DMS53 treated with DMSO at 0.1 percent for 48 hours (cell line): ENCODE data around the gene DCAKD.
"Not testable (repeated sequence)": the region's sequence is repeated elsewhere in the genome, so short reads cannot be mapped to it uniquely, and the experiment has no call there.

Source experiments
- DNase-seq: peaks from one replicate; lab custom pipeline; 2025; ENCODE audit not compliant: unreplicated experiment; lab: John Stamatoyannopoulos, UW

Gene DCAKD

DNA sequence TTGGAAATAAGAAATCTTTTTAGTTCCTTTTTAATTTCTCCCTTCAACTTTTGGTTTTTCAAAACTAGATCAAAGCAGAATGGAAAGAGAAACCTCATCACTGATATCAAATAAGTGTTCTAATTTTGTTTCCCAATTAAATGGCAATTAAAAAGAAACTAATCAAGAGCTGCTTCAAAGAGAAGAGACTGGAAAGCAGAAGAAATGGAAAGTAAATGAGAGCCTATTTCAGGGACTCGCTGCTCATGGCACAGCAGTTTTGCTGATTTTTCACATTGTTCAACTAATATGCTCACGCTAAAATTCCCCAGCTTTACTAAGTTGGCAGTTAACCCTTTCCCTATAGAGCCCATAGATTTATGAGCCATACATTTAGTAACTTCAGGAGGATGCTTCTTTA is 16.2 kb upstream of the DCAKD start:
- no peak for DNase-seq

GRCh38 chr17:45063198-45063597 is 11.8 kb upstream of the DCAKD start:
- no peak for DNase-seq

- DNase-seq, result no peak
These were observed 10.3 kb upstream of the DCAKD start for GRCh38 chr17:45061606-45062205.

GRCh38 chr17:45060797-45061605 is 9.6 kb upstream of the DCAKD start, which contains the start of gene NMT1:
NMT1 (plus strand) TSS chr17:45061317; CDS start chr17:45061330, 13 bp downstream.
- DNase-seq, result peak; percentile 99

- DNase-seq, result no peak
These were observed 9.0 kb upstream of the DCAKD start for GRCh38 chr17:45060382-45060796.

DNA sequence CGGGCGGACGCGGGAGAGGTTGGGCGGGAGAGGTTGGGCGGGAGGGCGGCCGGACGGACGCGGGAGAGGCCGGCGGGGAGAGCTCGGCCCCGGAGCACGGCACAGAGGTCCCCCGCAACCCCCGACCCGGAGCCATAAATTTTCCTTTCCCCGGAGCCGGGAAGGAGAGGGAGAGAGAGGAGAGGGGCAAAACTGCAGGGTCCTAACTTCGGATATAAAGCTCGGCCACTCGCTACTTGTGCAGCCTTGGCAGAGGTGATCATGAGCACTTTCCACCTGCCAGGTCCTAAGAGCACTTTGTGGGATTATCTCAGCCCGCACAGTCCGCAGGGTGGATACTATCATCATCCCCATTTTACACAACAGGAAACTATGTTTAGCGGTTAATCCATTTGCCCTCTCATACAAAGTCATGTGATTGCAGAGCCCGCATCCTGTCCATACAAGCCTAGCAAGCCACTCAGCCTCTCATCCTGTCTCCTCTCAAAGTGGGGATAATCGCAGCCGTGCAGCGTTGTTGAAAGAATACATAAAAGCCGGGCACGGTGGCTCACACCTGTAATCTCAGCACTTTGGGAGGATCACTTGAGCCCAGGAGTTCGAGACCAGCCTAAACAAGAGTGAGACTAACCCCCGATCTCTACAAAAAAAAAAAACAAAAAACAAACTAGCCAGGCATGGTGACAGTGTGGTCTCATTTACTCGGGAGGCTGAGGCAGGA is 780 bp upstream of the DCAKD start:
- peak; percentile 74 for DNase-seq

DNA sequence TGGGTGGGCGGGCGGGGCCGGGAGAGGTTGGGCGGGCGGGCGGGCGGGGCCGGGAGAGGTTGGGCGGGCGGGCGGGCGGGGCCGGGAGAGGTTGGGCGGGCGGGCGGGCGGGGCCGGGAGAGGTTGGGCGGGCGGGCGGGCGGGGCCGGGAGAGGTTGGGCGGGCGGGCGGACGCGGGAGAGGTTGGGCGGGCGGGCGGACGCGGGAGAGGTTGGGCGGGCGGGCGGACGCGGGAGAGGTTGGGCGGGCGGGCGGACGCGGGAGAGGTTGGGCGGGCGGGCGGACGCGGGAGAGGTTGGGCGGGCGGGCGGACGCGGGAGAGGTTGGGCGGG is 254 bp upstream of the DCAKD start:
- not testable (repeated sequence) for DNase-seq

- DNase-seq, result peak; percentile 29
These were observed 862 bp downstream of the DCAKD start for GRCh38 chr17:45050481-45051059.

DNA sequence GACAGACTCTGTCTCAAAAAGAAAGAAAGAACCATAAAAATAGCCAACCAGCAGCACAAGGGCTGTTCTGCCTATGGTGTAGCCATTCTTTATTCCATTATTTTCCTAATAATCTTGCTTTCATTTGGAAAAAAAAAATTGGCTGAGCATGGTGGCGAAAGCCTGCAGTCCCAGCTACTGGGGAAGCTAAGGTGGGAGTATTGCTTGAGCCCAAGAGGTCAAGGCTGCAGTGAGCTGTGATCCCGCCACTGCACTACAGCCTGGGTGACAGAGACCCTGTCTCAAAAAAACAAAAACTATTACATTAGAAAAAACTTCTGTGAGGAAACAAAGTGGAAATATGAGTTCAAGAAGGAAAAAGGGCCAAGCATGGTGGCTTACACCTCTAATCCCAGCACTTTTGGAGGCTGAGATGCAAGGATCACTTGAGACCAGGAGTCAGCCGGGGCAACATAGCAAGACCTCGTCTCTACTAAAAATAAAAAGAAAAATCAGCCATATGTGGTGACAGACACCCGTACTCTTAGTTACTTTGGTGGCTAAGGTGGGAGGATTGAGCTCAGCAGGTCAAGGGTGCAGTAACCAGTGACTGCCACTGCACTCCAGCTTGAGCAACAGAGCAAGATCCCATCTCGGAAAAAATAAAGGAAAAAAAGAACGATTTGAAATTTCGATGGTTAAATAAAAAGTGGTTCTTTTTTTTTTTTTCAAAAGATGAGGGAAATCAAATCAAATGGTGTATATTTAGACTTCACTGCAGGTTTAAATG is 2.5 kb downstream of the DCAKD start:
- DNase-seq, result no peak

DNA sequence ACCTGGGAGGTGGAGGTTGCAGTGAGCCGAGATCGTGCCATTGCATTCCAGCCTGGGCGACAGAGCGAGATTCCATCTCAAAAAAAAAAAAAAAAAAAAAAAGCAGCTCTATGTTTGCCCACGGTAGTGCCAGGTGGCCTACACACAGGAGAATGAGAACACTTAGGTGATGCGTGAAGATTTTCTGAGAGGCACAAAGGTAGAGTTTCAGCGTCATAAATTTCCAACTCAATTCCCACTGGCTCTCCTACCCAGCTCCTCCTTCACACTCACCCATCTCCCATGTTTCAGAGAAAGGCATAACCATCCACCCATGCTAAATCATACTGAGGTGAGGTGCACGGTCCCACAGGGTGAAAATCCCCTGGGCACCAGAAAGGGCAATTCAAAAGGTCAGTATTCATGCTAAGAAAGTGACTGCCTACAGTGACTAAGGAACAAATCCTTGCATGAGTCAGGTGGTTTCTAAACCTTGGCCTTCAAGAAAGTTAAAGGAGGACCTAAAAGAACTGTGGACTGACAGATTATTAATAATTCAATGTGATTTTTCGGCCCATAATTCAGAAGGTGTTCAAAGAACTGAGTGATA is 4.8 kb downstream of the DCAKD start:
- DNase-seq, result no peak

DNA sequence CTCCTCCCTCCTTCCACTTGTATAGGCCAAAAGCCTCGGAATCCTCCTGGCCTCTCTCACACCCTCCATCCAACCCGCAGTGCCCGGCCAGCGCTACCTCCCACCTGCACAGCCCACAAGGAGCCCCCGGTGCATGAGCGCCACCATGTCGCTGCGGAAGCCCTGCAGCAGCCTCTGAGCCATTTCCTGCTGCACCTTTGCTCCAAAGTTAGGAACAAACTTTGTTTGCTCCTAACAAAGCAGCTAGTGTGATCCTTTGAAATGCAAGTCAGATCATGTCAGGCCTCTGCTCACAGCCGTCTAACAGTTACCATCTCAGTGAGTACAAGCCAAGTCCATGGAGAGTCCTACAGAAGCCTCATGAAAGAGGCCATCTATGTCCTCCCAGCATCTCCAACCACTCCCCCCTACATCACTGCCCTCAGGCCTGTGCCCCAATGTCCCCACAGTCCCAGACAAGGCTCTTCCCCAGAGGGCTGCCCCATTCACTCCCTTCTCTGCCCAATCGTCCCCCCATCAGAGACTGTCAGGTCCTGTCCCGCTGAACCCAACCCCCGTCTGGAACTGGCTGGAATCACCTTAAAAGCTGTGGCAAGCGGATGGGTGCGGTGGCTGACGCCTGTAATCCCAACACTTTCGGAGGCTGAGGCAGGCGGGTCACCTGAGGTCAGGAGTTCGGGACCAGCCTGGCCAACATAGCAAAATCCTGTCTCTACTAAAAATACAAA is 7.5 kb downstream of the DCAKD start:
- no peak for DNase-seq

DNA sequence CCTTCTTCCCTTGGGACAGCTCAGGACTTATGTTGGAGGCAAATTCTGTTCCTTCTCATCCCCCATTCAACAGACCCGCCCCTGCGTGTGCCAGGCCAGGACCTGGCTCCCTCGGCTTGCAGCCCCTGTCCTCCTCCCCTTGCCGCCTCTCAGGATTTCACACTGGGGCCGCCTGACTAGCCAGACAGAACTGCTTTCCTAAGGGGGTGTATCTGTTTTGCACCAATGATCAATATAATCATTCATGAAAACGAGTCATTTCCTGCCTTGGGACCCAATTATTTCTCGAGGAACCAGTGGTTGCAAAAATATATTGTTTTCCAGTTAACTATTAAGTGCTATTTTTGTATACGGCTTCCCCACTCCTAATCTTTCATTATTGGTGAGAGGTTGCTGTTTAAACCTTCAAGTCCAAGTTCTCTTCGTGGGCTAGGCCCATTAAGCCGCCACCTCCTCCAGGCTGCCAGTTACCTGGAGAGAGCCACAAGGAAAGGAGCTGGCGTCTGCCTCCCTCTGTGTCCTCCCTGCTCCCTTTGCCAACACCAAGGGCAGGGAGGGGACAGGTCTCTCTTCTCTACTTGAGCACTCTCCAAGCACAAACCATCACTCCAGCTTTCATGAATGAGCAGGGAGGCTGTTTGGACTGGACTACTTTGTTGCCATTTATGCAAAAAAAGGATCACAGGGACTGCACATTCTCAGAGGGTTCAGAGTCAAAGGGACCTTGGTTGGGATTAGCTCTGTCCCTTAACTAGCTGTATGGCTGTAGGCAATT is 8.9 kb downstream of the DCAKD start:
- no peak for DNase-seq

DNA sequence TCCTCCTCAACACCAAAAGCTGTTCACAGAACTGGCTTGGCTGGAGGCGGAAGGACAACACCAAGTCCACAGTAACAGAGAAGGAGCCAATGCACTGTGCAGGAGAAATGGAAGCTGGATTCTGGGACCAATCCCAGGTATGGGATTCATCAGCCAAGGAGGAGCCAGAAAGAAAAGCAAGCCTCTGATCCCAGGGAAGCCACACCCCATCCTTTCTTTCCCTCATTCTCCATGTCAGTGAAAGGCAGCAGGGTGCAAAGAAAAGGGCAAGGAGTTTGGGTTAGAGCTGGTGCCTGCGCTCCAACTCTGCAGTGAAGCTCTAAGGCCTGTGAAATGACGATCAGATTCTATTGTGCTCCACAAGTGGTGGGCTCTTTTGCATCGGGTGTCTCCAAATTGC is 11.0 kb downstream of the DCAKD start:
- no peak for DNase-seq

DNA sequence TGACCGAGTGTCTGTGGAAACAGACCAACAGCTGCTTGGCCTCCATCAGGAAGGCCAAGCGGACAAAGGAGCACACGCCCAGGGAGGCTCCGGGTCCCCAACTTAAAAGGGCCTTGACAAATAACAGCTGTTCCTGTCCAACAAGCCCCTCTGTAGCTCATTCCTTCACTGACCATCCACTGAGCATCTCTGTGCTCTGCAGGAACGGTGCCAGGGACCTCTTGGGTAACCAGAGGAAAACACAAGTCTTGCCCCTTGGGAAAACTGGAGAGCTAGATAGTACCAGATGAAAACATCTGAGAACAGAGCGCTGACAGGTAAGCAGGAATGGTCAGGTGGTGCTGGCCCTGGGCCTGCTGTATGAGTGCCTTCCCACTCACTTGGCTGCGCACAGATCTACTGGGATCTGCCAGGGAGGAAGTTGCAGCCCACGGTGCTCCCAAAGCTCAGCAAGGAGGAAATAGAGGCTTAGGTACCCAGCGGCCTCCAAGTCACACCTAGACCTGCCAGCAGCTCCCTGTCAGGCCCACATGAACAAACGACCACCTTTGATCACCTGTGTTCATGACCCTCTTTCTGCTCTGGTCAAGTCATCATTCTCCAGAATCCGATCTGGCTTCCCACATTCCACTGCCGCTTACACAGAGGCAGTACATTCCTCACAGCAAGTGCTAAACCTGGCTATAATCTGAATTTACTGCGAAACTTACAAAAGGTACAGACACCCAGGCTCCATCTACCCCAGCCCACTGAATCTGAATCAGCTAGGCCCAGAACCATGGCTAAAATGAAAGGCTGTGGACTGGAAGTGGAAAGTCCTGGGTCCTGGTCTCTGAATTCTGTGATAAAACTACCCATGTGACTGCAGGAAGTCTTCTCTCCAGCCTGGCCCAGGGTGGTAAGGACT is 12.5 kb downstream of the DCAKD start:
- DNase-seq, result no peak

GRCh38 chr17:45036691-45037090 is 14.7 kb downstream of the DCAKD start:
- no peak for DNase-seq

GRCh38 chr17:45035848-45036247 is 15.6 kb downstream of the DCAKD start:
- DNase-seq, result no peak

DNA sequence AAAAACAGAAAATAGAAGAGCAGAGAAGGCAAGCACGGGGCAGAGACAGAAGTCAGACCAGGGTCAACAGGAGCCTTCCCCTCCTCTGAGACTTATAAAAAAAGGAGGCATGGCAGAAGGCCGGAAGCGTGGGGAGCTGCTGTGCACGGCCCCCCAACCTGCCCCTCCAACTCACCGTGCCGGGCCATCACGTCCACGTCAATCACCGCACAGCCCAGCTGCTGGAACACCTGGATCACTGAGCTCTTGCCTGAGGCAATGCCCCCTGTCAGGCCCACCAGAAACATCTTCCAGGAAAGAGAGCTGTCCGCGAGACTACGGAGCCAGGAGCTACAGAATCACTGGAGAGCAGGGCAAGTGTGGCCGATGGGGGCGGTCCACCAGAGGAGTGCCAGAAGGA is 16.8 kb downstream of the DCAKD start:
- DNase-seq, result no peak

- no peak for DNase-seq
These were observed 19.3 kb downstream of the DCAKD start for GRCh38 chr17:45032174-45032541.
